Measurements from ENCODE around the gene PAPOLB.

Gene PAPOLB

GRCh38 chr7:4825081-4825480 lies 36.7 kb downstream of the PAPOLB start:
- DNase-seq (ENCODE audit: low spot score): no peak

GRCh38 chr7:4824120-4824775 lies 37.6 kb downstream of the PAPOLB start:
- DNase-seq (ENCODE audit: low spot score): no peak

DNA sequence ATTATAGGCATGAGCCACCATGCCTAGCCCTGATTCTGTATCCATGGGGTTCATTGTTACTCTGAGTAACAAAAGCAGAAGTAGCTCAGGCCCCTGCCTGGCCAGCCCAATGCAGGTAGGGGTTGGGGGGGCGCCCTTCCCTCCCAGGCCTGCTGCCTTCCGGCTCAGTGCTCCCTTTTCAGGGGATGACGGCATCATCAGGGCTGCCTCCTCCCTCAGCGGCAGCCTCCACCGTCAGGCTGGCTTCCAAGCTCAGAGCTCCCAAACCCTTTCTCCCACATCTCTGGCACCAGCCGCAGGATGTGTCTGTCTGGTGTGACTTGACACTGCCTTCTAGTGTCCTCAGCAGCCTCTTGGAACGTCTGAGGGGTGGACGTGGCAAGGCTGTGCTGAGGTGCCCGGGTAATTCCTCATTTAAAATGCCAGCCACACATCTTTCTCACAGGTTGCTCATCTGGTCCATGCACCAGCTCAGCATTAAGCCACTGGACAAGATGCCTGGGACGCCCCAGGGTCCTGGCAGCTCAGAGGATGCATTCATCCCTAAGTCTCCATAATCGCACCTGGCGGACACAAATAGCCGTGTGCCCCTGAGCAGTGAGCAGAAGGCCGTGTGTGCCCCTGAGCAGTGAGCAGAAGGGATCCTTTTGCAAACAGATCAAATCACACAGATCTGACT lies 38.2 kb downstream of the PAPOLB start:
- DNase-seq (ENCODE audit: low spot score): no peak

- no peak for DNase-seq (ENCODE audit: low spot score)
Measured at GRCh38 chr7:4822677-4823076, 39.2 kb downstream of the PAPOLB start.

DNA sequence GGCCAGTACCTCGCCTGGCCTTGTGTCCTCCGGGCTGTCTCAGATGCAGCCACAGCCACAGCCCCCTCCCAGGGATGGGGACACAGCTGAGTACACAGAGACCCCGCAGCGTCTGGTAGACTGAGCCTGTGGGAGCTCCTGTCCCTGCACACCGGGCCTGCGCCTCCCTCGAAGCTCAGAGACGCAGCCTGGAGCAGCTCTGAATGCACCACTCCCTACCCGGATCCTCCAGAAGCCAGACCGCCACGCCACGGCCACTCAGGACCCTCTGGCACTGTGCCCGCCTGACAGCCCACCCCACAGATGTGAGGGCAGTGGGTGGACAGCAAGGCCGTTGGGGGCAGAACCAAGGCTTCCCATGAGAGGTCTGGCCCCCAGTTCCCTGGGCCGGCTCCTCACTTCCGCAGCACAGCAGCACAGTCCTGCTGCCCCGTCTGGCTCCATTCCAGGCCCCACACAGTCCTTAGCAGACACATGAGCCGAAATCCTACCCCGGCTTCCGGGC lies 40.8 kb downstream of the PAPOLB start:
- no peak for DNase-seq (ENCODE audit: low spot score)

DNA sequence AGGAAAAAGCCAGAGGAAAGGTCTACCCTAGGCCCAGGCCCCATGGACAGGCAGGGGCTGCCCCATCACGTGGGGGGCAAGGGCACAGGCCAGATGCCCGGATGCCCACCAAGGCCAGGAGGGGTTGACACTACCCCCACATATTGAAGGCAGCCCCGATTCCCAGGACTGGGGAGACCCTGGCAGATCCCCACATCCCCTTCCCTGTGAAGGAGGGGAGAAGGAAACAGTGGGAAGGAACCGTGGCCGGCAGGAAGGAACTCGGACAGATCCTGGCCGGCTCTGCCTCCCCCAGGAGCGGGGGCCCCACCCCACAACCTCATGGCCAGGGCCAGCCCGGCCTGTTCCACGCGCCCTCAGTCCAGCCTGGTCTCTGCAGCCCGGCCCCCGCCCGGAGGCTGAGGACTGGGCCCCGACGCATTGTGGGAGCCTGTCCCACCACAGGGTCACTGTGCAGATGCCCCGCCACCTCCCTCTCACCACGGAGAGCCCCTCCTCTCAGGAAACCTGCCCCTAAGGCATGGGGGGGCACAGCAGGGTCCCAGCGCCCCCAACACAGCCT lies 41.3 kb downstream of the PAPOLB start:
- no peak for DNase-seq (ENCODE audit: low spot score)

DNA sequence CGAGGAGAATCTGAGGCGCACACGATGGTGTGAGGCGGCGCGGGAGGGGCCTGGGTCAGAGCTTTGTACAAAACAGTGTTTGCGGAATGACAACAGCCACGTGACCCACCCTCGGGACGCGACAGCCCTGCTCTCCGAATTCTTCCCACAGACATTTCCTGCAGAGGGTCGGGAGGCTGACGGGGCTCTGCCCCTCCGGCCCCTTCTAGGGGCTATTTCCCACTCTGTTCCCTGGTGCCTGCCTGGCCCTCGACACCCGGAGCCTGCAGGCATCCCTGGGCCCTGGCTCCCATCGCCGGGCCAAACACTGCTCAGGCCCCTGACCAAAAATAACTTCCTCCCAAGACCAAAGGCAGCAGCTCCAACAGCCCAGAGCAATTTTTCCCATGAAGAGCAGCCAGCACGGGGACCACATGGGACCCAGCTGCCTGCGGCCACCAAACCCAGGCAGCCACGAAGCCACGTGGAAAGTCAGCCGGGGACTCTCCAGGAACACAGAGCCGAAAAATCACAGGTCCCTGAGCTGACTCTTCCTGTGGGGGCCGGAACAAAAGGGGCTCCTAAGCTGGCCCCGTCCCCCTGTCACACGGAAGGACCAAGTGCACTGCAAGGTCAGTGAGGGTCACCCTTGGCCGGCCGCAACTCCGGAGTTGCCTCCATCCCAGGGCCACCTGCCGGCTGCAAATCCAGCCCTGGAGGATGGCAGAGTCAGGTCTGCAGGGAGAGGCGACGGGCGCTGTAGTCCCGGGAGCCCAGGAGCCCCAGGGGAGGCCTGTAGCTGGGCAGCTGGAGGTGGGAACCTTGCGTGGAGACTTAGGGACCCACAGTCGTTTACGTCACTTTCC lies 42.0 kb downstream of the PAPOLB start:
- no peak for DNase-seq (ENCODE audit: low spot score)

DNA sequence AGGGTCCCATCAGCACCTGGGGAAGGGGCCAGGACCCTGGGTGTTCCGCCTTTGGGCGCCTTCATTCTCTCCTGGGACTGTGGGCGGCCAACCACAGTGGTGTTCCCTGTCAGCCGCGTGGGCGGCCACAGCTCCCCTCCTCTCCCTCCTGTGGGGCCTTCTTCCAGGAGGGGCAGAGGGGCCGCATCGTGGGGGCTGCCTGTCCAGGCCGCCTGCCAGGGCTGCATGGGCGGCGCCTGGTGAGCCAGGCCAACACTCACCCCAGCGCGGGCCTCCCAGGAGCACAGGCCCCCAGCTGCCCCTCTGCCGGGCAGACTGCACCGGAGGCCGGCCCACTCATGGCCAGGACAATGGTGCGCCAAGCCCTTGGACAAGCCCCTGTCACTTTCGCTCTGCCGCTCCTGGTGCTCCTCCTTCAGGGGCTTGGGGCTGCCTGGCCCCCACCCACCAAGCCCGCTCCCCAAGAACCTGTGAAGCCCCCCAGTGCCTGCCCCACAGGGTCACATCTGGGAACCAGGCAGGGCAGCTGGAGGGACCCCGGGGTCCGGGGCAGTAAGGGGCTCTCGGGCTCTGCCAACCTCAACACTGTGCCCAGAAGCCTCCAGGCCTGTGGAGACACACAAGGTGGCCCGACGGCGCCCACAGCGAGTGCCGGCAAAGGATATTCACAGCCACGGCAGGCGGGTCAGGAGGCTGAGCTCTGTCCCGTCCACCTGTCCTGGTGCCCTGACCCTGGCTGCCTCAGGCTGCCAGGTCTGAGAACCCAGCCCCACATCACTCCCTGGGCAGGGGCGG lies 43.6 kb downstream of the PAPOLB start:
- DNase-seq (ENCODE audit: low spot score): no peak

DNA sequence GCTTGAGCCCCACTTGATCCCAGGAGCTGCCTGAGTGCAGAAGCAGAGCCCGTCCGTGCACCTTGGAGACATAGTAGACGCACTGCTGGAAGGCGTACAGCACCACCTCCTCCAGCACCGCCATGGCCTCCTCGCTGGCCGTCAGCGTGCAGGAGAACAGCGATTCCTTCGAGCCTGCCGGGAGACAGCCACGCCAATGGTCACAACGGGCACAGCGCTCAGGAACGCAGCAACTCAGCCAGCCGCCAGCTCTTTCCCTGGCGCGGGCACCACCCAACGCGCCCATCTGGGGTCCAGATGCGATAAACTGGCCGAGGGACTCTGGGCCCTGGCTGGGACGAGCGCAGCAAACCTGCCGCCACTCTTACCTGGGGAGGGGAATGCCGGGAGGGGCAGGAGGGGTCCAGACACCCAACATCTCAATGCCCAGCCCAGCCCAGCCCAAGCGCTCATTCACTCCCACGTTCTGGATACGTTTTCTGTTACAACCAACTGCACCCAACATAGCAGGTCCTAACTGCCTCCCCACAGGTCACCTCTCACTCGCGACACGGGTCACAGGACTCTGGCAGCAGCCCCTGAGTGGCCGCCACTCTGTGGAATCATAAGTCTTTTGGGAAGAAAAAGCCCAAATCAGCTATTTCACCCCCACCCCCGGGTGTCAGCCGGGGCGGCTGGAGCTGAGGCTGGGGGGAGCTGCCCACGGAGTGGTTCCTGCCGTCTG lies 44.5 kb downstream of the PAPOLB start:
- DNase-seq (ENCODE audit: low spot score): no peak

- no peak for DNase-seq (ENCODE audit: low spot score)
Measured at GRCh38 chr7:4816419-4817080, 45.3 kb downstream of the PAPOLB start.

- no peak for DNase-seq (ENCODE audit: low spot score)
Measured at GRCh38 chr7:4815609-4816418, 46.0 kb downstream of the PAPOLB start.

GRCh38 chr7:4815121-4815520 lies 46.7 kb downstream of the PAPOLB start:
- no peak for DNase-seq (ENCODE audit: low spot score)

- DNase-seq (ENCODE audit: low spot score): no peak
Measured at GRCh38 chr7:4814433-4814832, 47.4 kb downstream of the PAPOLB start.

GRCh38 chr7:4809666-4810065 lies 52.2 kb downstream of the PAPOLB start:
- no peak for DNase-seq (ENCODE audit: low spot score)

DNA sequence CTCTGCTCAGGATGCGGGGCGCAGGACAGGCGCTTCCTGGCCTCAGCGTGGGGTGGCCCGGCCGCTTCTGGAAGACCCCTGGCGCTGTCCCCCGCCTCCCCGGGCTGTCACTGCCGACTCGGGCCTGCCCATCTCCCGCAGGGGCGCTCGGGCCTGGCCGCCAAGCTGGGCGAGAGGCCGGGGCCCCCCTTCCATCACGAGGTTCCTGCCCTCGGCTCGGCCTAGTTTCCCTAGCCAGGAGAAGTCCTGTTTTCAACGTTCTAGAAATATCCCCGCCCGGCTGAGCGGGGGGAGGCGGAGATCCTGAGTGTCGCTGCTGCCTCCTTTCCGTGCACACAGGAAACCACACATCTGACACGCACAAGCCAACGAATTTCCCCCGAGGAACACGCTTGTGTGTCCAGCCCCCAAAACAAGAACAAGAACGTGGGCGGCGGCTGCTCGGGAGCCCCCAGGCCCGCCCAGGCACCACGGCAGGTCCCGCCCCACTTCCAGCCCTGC lies 52.7 kb downstream of the PAPOLB start:
- DNase-seq (ENCODE audit: low spot score): no peak

- DNase-seq (ENCODE audit: low spot score): no peak
Measured at GRCh38 chr7:4808565-4808964, 53.3 kb downstream of the PAPOLB start.

DNA sequence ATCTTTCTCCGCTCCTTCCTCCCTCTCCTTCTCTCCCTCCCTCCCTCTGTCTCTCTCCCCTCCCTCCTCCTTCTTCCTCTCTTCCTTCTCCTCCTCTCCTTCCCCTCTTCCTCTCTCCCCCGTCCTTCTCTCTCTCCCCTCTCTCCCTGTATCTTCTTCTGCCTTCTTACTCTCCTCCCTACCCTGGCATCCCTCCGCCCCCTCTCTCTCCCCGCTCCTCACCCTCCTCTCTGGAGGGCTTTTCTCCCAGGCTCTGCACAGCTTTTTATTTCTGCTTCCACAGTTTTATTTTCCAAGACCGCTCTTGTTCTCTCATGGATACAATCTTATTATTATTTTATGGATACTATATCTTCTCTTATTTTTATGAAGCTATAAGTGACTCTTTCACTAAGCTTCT lies 53.8 kb downstream of the PAPOLB start:
- no peak for DNase-seq (ENCODE audit: low spot score)

Data from SK-N-DZ (cell line).